ENCODE data around the gene DYNC1I1. TPM values are rescaled to one million over a fixed set of nuclear protein-coding genes. Genes with fewer than 3 reads are reported as not detected.

The DYNC1I1 gene
- total RNA-seq, 2 experiments from 2014 or later, result 0.08 TPM; not detected in 1

DNA sequence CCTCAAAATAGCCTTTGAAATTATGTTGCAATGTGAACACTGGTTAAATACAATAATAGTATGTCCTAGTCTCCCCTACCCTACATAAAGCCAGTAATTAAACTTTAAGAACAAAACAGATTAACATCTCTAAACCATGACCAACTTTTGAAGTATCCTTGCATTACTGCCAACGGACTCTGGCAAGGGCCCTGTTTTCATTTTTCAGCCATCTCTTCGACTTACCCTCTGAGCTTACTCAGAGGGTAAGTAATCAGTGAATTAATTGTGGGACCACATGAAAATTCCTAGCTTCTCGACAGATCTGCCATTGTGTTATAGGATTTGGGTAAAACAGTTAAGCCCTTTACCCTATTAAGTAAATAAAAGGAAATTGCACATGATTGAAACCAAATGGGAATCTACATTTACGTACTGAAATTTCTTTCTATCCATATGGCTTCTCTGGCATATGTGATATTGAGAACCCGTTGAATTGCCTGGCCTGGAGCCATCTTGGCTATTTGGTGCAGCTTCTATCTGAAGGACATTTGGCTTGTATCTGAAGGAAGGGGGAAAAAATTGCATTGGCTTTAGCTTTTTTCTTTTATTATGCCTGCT, 39.6 kb downstream of the DYNC1I1 start:
- TF ChIP-seq, protein P1, sequence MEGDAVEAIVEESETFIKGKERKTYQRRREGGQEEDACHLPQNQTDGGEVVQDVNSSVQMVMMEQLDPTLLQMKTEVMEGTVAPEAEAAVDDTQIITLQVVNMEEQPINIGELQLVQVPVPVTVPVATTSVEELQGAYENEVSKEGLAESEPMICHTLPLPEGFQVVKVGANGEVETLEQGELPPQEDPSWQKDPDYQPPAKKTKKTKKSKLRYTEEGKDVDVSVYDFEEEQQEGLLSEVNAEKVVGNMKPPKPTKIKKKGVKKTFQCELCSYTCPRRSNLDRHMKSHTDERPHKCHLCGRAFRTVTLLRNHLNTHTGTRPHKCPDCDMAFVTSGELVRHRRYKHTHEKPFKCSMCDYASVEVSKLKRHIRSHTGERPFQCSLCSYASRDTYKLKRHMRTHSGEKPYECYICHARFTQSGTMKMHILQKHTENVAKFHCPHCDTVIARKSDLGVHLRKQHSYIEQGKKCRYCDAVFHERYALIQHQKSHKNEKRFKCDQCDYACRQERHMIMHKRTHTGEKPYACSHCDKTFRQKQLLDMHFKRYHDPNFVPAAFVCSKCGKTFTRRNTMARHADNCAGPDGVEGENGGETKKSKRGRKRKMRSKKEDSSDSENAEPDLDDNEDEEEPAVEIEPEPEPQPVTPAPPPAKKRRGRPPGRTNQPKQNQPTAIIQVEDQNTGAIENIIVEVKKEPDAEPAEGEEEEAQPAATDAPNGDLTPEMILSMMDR (IDR thresholded peaks at IDR 0.05), result no peak
- Histone ChIP-seq H3K4me3 (ENCODE audit: low read length) (no peak overlapping the region), H3K27ac (ENCODE audit: low read depth in 1 of 2, low read length in 2 of 2) (no peak overlapping the region), H3K36me3 (ENCODE audit: insufficient read depth, low read length) (no peaks in the 10 kb centered on the region), H3K9me3 (ENCODE audit: control insufficient read depth in 1 of 2, insufficient read depth in 1 of 2, low read length in 2 of 2) (no peaks in the 10 kb centered on the region), H3K4me1 (ENCODE audit: insufficient read depth, low read length) (no peaks in the 10 kb centered on the region), H3K27me3 (ENCODE audit: control insufficient read depth in 1 of 2, insufficient read depth in 2 of 2, low read length in 2 of 2) (no peaks in the 10 kb centered on the region)
- Mint-ChIP-seq H3K27me3 (no peaks in the 10 kb centered on the region), H3K9me3 (no peaks in the 10 kb centered on the region), H3K4me1 (ENCODE audit: low read depth) (no peaks in the 10 kb centered on the region), H3K4me3 (no peak overlapping the region), H3K27ac (no peak overlapping the region), H3K36me3 (ENCODE audit: low read depth) (no peaks in the 10 kb centered on the region)
- DNase-seq, result no peak
- ChIA-PET POLR2A (no interaction called here), CTCF (no interaction called here)
- ATAC-seq (ENCODE audit: poor library complexity), result no peak
- intact Hi-C loops (cut with DNase I, micrococcal nuclease), result no loop called here

GRCh38 chr7:95814721-95815120, 42.4 kb downstream of the DYNC1I1 start:
- no peak overlapping the region for H3K4me3 Mint-ChIP-seq
- CTCF ChIA-PET, result no interaction called here
- no peaks in the 10 kb centered on the region for H3K9me3 ChIP-seq (ENCODE audit: control insufficient read depth in 1 of 2, insufficient read depth in 1 of 2, low read length in 2 of 2)

GRCh38 chr7:95817866-95818640, 45.7 kb downstream of the DYNC1I1 start:
- Mint-ChIP-seq H3K4me1 (ENCODE audit: low read depth) (no peaks in the 10 kb centered on the region), H3K9me3 (no peaks in the 10 kb centered on the region), H3K36me3 (ENCODE audit: low read depth) (no peaks in the 10 kb centered on the region), H3K27me3 (no peaks in the 10 kb centered on the region), H3K4me3 (no peak overlapping the region), H3K27ac (no peak overlapping the region)
- DNase-seq, result no peak
- CTCF ChIA-PET, result interaction anchor here (0.6 to 0.7 kb wide), 2 partner anchors 288 to 333 kb away, joined by 3 read pairs; no protein-coding TSS in a partner anchor
- no peaks in the 10 kb centered on the region for H3K9me3 ChIP-seq (ENCODE audit: control insufficient read depth in 1 of 2, insufficient read depth in 1 of 2, low read length in 2 of 2)
- no peaks in the 10 kb centered on the region for H3K27me3 ChIP-seq (ENCODE audit: control insufficient read depth in 1 of 2, insufficient read depth in 2 of 2, low read length in 2 of 2)
- no peaks in the 10 kb centered on the region for H3K4me1 ChIP-seq (ENCODE audit: insufficient read depth, low read length)
- intact Hi-C loops (cut with DNase I, micrococcal nuclease), result no loop called here
- no peaks in the 10 kb centered on the region for H3K36me3 ChIP-seq (ENCODE audit: insufficient read depth, low read length)
- TF ChIP-seq, protein P1 (IDR thresholded peaks at IDR 0.05), result no peak
- no peak for ATAC-seq (ENCODE audit: poor library complexity)
- no peak overlapping the region for H3K27ac ChIP-seq (ENCODE audit: low read depth in 1 of 2, low read length in 2 of 2)
- H3K4me3 ChIP-seq (ENCODE audit: low read length), result no peak overlapping the region
- POLR2A ChIA-PET, result no interaction called here

More at GRCh38 chr7:95814721-95815120, 42.4 kb downstream of the DYNC1I1 start:
- no peak for DNase-seq
- TF ChIP-seq, protein P1 (IDR thresholded peaks at IDR 0.05), result no peak
- H3K27me3 ChIP-seq (ENCODE audit: control insufficient read depth in 1 of 2, insufficient read depth in 2 of 2, low read length in 2 of 2), result no peaks in the 10 kb centered on the region
- no peaks in the 10 kb centered on the region for H3K4me1 ChIP-seq (ENCODE audit: insufficient read depth, low read length)
- no peak for ATAC-seq (ENCODE audit: poor library complexity)
- intact Hi-C loops (cut with DNase I, micrococcal nuclease), result no loop called here
- H3K36me3 ChIP-seq (ENCODE audit: insufficient read depth, low read length), result no peaks in the 10 kb centered on the region
- Mint-ChIP-seq H3K36me3 (ENCODE audit: low read depth) (no peaks in the 10 kb centered on the region), H3K4me1 (ENCODE audit: low read depth) (no peaks in the 10 kb centered on the region), H3K27ac (no peak overlapping the region), H3K9me3 (no peaks in the 10 kb centered on the region), H3K27me3 (no peaks in the 10 kb centered on the region)
- POLR2A ChIA-PET, result no interaction called here
- H3K4me3 ChIP-seq (ENCODE audit: low read length), result no peak overlapping the region
- H3K27ac ChIP-seq (ENCODE audit: low read depth in 1 of 2, low read length in 2 of 2), result no peak overlapping the region
